ENCODE measurements around the gene PIK3R6. TPM values are rescaled to one million over a fixed set of nuclear protein-coding genes. Genes with fewer than 3 reads are reported as not detected.

The PIK3R6 gene
- total and polyA plus RNA-seq, 5 donors = 0.36 to 0.91 (median 0.86) TPM

GRCh38 chr17:8799570-8800212 is 67.8 kb downstream of the PIK3R6 start:
- DNase-seq (no peak), ATAC-seq (no peak)
- WGBS = 47% methylated on average over 15 of the region's 15 CpGs
- intact Hi-C loops (cut with DNase I) = loop anchor here in 2 of 4 donors (10.0 kb wide), 1 partner anchor 95 kb away; no protein-coding TSS in a partner anchor
- Histone ChIP-seq H3K27ac (ENCODE audit: low read length) (no peak overlapping the region), H3K4me3 (ENCODE audit: low read length) (no peak overlapping the region), H3K27me3 (ENCODE audit: control insufficient read depth, insufficient read depth) (no peaks in the 10 kb centered on the region), H3K4me1 (ENCODE audit: control insufficient read depth, insufficient read depth, low read length) (no peaks in the 10 kb centered on the region), H3K9me3 (ENCODE audit: control insufficient read depth, low read length) (no peaks in the 10 kb centered on the region)

- DNase-seq (no peak), ATAC-seq (peak; percentile 42 to 50)
- no peaks in the 10 kb centered on the region for H3K4me1 ChIP-seq (ENCODE audit: control insufficient read depth, insufficient read depth, low read length)
- H3K27ac ChIP-seq (ENCODE audit: low read length) = no peak within 1 kb of the TSS
- H3K27me3 ChIP-seq (ENCODE audit: control insufficient read depth, insufficient read depth) = no peaks in the 10 kb centered on the region
- no peak within 1 kb of the TSS for H3K4me3 ChIP-seq (ENCODE audit: low read length)
- no peaks in the 10 kb centered on the region for H3K9me3 ChIP-seq (ENCODE audit: control insufficient read depth, low read length)
- WGBS = 28% methylated on average over 62 of the region's 62 CpGs
- intact Hi-C loops (cut with DNase I) = no loop called here
These were observed 68.5 kb downstream of the PIK3R6 start, which contains the start of gene MFSD6L for GRCh38 chr17:8798846-8799569. Gene MFSD6L (minus strand): TSS chr17:8799365. CDS start chr17:8799120, 245 bp downstream.

DNA sequence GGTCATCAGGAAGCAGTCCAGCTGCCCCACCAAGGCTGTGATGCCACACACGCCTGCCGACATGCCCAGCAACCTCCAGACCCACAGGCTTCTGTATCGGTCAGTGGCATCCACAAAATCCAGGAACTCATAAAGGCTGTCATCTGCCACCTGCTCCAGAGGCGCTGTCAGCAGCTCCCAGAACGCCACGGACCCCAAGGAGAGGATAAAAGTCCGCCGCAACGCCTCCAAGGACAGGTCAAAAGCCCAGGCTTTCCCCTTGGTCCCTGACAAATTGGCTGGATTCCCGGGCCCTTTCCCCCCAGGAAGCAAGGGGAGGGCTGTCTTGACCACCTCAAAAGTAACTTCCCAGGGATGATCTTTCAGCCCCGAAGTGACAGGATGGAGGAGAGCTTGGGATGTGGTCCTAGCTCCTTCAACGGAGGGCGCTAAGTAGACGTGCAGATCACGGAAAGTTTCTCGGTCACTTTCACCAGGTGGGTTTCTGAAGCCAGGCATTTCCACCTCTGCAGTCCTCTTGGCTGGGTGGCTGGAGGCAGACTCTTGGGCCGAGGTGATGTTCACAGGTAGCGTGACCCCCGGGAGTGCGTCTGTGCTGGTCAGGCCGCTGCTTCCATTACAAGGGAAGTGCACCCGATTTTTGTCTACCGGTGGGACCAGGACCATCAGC is 69.2 kb downstream of the PIK3R6 start:
- ATAC-seq (no peak), DNase-seq (no peak)
- no peaks in the 10 kb centered on the region for H3K4me1 ChIP-seq (ENCODE audit: control insufficient read depth, insufficient read depth, low read length)
- no peak overlapping the region for H3K27ac ChIP-seq (ENCODE audit: low read length)
- WGBS = 66% methylated on average over 23 of the region's 23 CpGs
- intact Hi-C loops (cut with DNase I) = no loop called here
- H3K27me3 ChIP-seq (ENCODE audit: control insufficient read depth, insufficient read depth) = no peaks in the 10 kb centered on the region
- H3K9me3 ChIP-seq (ENCODE audit: control insufficient read depth, low read length) = no peaks in the 10 kb centered on the region
- no peak overlapping the region for H3K4me3 ChIP-seq (ENCODE audit: low read length)

DNA sequence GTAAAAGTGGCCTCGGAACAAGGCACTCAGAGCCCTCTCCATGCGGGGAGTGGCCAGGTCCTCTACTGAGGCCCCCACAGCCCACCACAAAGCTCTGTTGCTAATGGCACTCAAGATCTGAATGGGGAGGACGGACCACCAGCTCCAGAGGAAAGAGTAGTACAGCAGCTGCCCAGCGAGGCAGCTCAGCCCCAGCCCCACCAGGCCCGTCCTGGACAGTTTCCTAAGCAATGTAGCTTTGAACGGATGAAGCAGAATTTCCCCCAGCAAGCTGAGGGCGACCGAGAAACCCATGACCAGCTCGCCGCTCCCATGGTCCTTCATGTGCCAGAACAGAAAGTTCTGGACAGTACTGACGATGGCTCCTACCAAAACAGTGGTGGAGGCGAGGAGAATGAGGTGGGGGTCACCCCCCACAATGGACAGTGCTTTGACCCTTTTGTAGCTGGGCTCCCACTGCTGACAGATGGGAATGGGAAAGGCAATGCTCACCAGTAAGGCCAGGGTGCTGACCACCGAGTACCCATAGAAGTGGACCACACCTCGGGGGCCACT is 69.8 kb downstream of the PIK3R6 start:
- ATAC-seq (no peak), DNase-seq (no peak)
- Histone ChIP-seq H3K9me3 (ENCODE audit: control insufficient read depth, low read length) (no peaks in the 10 kb centered on the region), H3K4me1 (ENCODE audit: control insufficient read depth, insufficient read depth, low read length) (no peaks in the 10 kb centered on the region), H3K27ac (ENCODE audit: low read length) (no peak overlapping the region), H3K27me3 (ENCODE audit: control insufficient read depth, insufficient read depth) (no peaks in the 10 kb centered on the region), H3K4me3 (ENCODE audit: low read length) (no peak overlapping the region)
- 89% methylated on average over 14 of the region's 14 CpGs for WGBS
- intact Hi-C loops (cut with DNase I) = no loop called here

GRCh38 chr17:8794636-8795035 is 72.8 kb downstream of the PIK3R6 start:
- Histone ChIP-seq H3K4me1 (ENCODE audit: control insufficient read depth, insufficient read depth, low read length) (no peaks in the 10 kb centered on the region), H3K4me3 (ENCODE audit: low read length) (no peak overlapping the region), H3K9me3 (ENCODE audit: control insufficient read depth, low read length) (no peaks in the 10 kb centered on the region), H3K27ac (ENCODE audit: low read length) (no peak overlapping the region), H3K27me3 (ENCODE audit: control insufficient read depth, insufficient read depth) (no peaks in the 10 kb centered on the region)
- intact Hi-C loops (cut with DNase I) = no loop called here
- DNase-seq = no peak
- 37% methylated on average over 7 of the region's 7 CpGs for WGBS
- ATAC-seq = no peak

GRCh38 chr17:8793649-8794048 is 73.8 kb downstream of the PIK3R6 start:
- H3K27ac ChIP-seq (ENCODE audit: low read length) = no peak overlapping the region
- intact Hi-C loops (cut with DNase I) = no loop called here
- H3K4me3 ChIP-seq (ENCODE audit: low read length) = no peak overlapping the region
- no peaks in the 10 kb centered on the region for H3K27me3 ChIP-seq (ENCODE audit: control insufficient read depth, insufficient read depth)
- WGBS = 46% methylated on average over 2 of the region's 2 CpGs
- ATAC-seq = no peak
- no peaks in the 10 kb centered on the region for H3K4me1 ChIP-seq (ENCODE audit: control insufficient read depth, insufficient read depth, low read length)
- no peaks in the 10 kb centered on the region for H3K9me3 ChIP-seq (ENCODE audit: control insufficient read depth, low read length)
- no peak for DNase-seq

- H3K27ac ChIP-seq (ENCODE audit: low read length) = no peak overlapping the region
- ATAC-seq (no peak), DNase-seq (no peak)
- H3K4me3 ChIP-seq (ENCODE audit: low read length) = no peak overlapping the region
- no peaks in the 10 kb centered on the region for H3K27me3 ChIP-seq (ENCODE audit: control insufficient read depth, insufficient read depth)
- WGBS = 85% methylated on average over 6 of the region's 6 CpGs
- H3K9me3 ChIP-seq (ENCODE audit: control insufficient read depth, low read length) = no peaks in the 10 kb centered on the region
- intact Hi-C loops (cut with DNase I) = no loop called here
- H3K4me1 ChIP-seq (ENCODE audit: control insufficient read depth, insufficient read depth, low read length) = no peaks in the 10 kb centered on the region
These were observed 74.8 kb downstream of the PIK3R6 start for GRCh38 chr17:8792646-8793045.

- intact Hi-C loops (cut with DNase I) = no loop called here
- Histone ChIP-seq H3K27ac (ENCODE audit: low read length) (no peak overlapping the region), H3K4me3 (ENCODE audit: low read length) (no peak overlapping the region), H3K9me3 (ENCODE audit: control insufficient read depth, low read length) (no peaks in the 10 kb centered on the region), H3K27me3 (ENCODE audit: control insufficient read depth, insufficient read depth) (no peaks in the 10 kb centered on the region), H3K4me1 (ENCODE audit: control insufficient read depth, insufficient read depth, low read length) (no peaks in the 10 kb centered on the region)
- ATAC-seq (no peak), DNase-seq (no peak)
- 74% methylated on average over 2 of the region's 2 CpGs for WGBS
These were observed 75.6 kb downstream of the PIK3R6 start for GRCh38 chr17:8791910-8792270.

DNA sequence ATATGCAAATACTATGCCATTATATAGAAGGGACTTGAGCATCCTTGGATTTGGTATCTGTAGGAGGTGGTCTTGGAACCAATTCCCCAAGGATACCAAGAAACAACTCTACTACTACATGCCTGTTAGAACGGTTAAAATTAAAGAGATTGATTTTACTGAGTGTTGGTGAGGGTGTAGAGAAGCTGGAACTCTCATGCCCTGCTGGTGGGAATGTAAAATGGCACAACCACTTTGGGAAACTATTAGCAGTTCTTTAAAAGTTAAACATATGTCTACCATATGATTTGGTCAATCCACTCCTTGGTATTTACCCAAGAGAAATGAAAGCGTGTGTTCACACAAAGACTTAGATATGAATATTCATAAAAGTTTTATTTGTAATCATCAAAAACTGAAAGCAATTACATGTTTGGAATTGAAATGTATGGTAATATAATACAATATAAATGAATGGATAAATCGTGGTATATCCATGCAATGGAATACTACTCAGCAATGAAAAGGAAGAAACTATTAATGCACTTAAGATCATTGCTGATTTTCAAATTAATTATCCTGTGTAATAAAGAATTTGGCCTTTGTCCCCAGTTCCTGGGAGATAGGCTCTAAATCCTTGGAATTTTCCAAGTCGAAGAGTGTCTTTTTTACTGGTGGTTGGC is 76.1 kb downstream of the PIK3R6 start:
- intact Hi-C loops (cut with DNase I) = no loop called here
- no peaks in the 10 kb centered on the region for H3K4me1 ChIP-seq (ENCODE audit: control insufficient read depth, insufficient read depth, low read length)
- 86% methylated on average over 4 of the region's 4 CpGs for WGBS

GRCh38 chr17:8789743-8790142 is 77.7 kb downstream of the PIK3R6 start:
- H3K9me3 ChIP-seq (ENCODE audit: control insufficient read depth, low read length) = no peaks in the 10 kb centered on the region
- intact Hi-C loops (cut with DNase I) = loop anchor here in 3 of 4 donors (5.0 to 10.0 kb wide), 3 partner anchors 375 to 385 kb away; no protein-coding TSS in a partner anchor
- WGBS = 55% methylated on average over 10 of the region's 10 CpGs
- no peaks in the 10 kb centered on the region for H3K4me1 ChIP-seq (ENCODE audit: control insufficient read depth, insufficient read depth, low read length)
- ATAC-seq (no peak), DNase-seq (no peak)
- no peak overlapping the region for H3K27ac ChIP-seq (ENCODE audit: low read length)
- H3K27me3 ChIP-seq (ENCODE audit: control insufficient read depth, insufficient read depth) = no peaks in the 10 kb centered on the region
- H3K4me3 ChIP-seq (ENCODE audit: low read length) = no peak overlapping the region

More for the DNA sequence above, 76.1 kb downstream of the PIK3R6 start:
- H3K4me3 ChIP-seq (ENCODE audit: low read length) = no peak overlapping the region
- ATAC-seq (no peak), DNase-seq (no peak)
- H3K9me3 ChIP-seq (ENCODE audit: control insufficient read depth, low read length) = no peaks in the 10 kb centered on the region
- no peaks in the 10 kb centered on the region for H3K27me3 ChIP-seq (ENCODE audit: control insufficient read depth, insufficient read depth)
- H3K27ac ChIP-seq (ENCODE audit: low read length) = no peak overlapping the region

Measured in right cardiac atrium (tissue), 5 donors.